NT2/D1 (cell line): ENCODE measurements around the gene KCP.

Experiments
- DNase-seq: peaks from one replicate; pipeline ENCODE4 v3.0.0-alpha.2; 2011; ENCODE audit warnings: low read depth, low spot score
- H3K27me3 ChIP-seq: 2 replicates; pipeline ENCODE4 v1.6.0; 2011; ENCODE audit warnings: mild to moderate bottlenecking; ENCODE audit not compliant: insufficient read length, insufficient read depth
- H3K36me3 ChIP-seq: 2 replicates; pipeline ENCODE4 v1.6.1; 2011; ENCODE audit warnings: mild to moderate bottlenecking, low read length, mixed read lengths; ENCODE audit not compliant: insufficient read depth, insufficient read length
- H3K4me1 ChIP-seq: 2 replicates; pipeline ENCODE4 v1.5.1; 2011; ENCODE audit not compliant: insufficient read depth, insufficient read length
- H3K4me3 ChIP-seq: 2 replicates; pipeline ENCODE4 v1.5.1; 2011; ENCODE audit warnings: low read depth; ENCODE audit not compliant: insufficient read length
- H3K9ac ChIP-seq: 2 replicates; pipeline ENCODE4 v1.6.0; 2011; ENCODE audit warnings: low read depth; ENCODE audit not compliant: insufficient read length
- H3K9me3 ChIP-seq: 2 replicates; pipeline ENCODE4 v1.5.1; 2011; ENCODE audit warnings: mild to moderate bottlenecking, low read length; ENCODE audit not compliant: insufficient read depth
- SUZ12 ChIP-seq: IDR thresholded peaks from 2 replicates; pipeline ENCODE4 v1.6.1; 2011; ENCODE audit not compliant: insufficient read length, insufficient read depth; ENCODE audit errors: extremely low read depth
- YY1 ChIP-seq: IDR thresholded peaks from 2 replicates; pipeline ENCODE4 v1.6.1; 2011; ENCODE audit not compliant: insufficient read length, insufficient read depth
- ZNF274 ChIP-seq: IDR thresholded peaks from 2 replicates; pipeline ENCODE4 v1.6.1; 2011; ENCODE audit warnings: mild to moderate bottlenecking, low read depth, low read length

KCP gene

DNA sequence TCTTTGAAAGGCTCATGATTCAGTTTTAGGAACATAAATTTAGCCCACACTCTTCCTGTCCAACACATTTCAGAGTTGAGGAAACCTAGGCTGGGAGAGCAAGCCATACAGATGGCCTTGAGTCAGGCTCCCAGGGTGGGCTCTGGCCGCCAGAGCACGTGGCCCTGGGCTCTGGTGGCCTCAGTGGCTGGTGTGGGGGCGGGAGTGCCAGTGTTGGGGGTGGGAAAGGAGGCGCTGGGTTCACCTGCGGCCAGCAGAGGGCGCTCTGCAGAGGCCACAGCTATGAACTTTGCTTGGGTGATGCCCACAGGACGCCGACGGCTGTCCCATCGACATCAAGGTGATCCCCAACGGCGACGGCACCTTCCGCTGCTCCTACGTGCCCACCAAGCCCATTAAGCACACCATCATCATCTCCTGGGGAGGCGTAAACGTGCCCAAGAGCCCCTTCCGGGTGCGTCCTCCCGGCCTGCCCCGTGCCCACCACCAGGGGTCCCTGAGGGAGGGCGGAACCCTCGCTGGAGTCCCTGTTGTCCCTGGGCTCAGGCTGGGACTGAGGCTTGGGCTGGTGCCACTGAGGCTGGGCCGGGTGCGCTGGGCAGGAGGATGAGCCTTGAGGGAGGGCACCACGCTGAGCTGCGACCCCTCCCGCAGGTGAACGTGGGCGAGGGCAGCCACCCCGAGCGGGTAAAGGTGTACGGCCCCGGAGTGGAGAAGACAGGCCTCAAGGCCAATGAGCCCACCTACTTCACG, 68.4 kb downstream of the KCP start:
- peaks cover 100% of the 10 kb centered on the region for H3K36me3 ChIP-seq
- no peaks in the 10 kb centered on the region for H3K27me3 ChIP-seq
- no peaks in the 10 kb centered on the region for H3K4me1 ChIP-seq
- TF ChIP-seq ZNF274 (no peak), SUZ12 (no peak), YY1 (no peak)
- no peaks in the 10 kb centered on the region for H3K9me3 ChIP-seq
- no peak overlapping the region for H3K9ac ChIP-seq
- no peak overlapping the region for H3K4me3 ChIP-seq
- DNase-seq: no peak

DNA sequence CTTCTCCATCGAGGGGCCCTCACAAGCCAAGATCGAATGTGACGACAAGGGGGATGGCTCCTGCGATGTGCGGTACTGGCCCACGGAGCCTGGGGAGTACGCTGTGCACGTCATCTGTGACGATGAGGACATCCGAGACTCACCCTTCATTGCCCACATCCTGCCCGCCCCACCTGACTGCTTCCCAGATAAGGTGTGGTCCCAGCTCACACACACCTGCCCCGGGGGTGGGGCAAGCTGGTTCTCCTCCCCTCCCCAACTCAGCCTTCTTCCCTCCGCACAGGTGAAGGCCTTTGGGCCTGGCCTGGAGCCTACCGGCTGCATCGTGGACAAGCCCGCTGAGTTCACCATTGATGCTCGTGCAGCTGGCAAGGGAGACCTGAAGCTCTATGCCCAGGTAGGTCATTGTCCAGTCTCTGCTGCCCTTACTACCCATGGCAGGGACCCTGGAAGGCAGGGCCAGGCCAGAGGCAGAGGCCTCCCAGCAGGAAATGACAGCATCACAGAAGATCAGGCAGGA, 69.3 kb downstream of the KCP start:
- no peaks in the 10 kb centered on the region for H3K4me1 ChIP-seq
- DNase-seq: no peak
- H3K9me3 ChIP-seq: no peaks in the 10 kb centered on the region
- no peak overlapping the region for H3K4me3 ChIP-seq
- H3K9ac ChIP-seq: no peak overlapping the region
- TF ChIP-seq YY1 (no peak), SUZ12 (no peak), ZNF274 (no peak)
- no peaks in the 10 kb centered on the region for H3K27me3 ChIP-seq
- peaks cover 100% of the 10 kb centered on the region for H3K36me3 ChIP-seq

- H3K27me3 ChIP-seq: no peaks in the 10 kb centered on the region
- H3K4me1 ChIP-seq: no peaks in the 10 kb centered on the region
- TF ChIP-seq ZNF274 (no peak), SUZ12 (no peak), YY1 (no peak)
- no peak for DNase-seq
- no peak overlapping the region for H3K4me3 ChIP-seq
- H3K9ac ChIP-seq: no peak overlapping the region
- H3K9me3 ChIP-seq: no peaks in the 10 kb centered on the region
- peaks cover 100% of the 10 kb centered on the region for H3K36me3 ChIP-seq
These were observed 70.0 kb downstream of the KCP start for GRCh38 chr7:128840326-128841170.

GRCh38 chr7:128839751-128840177, 70.7 kb downstream of the KCP start:
- Histone ChIP-seq H3K4me3 (no peak overlapping the region), H3K36me3 (peaks cover 100% of the 10 kb centered on the region), H3K27me3 (no peaks in the 10 kb centered on the region), H3K9me3 (no peaks in the 10 kb centered on the region), H3K4me1 (no peaks in the 10 kb centered on the region), H3K9ac (no peak overlapping the region)
- no peak for DNase-seq
- TF ChIP-seq SUZ12 (no peak), YY1 (no peak), ZNF274 (no peak)

GRCh38 chr7:128838981-128839731, 71.4 kb downstream of the KCP start:
- no peaks in the 10 kb centered on the region for H3K27me3 ChIP-seq
- H3K9me3 ChIP-seq: no peaks in the 10 kb centered on the region
- DNase-seq: no peak
- no peaks in the 10 kb centered on the region for H3K4me1 ChIP-seq
- H3K4me3 ChIP-seq: no peak overlapping the region
- peaks cover 99% of the 10 kb centered on the region for H3K36me3 ChIP-seq
- TF ChIP-seq ZNF274 (no peak), YY1 (no peak), SUZ12 (no peak)
- no peak overlapping the region for H3K9ac ChIP-seq

- peaks cover 2% of the 10 kb centered on the region for H3K4me1 ChIP-seq
- no peak for TF ChIP-seq SUZ12
- no peak for TF ChIP-seq ZNF274
- no peak for TF ChIP-seq YY1
- DNase-seq: no peak
- H3K9ac ChIP-seq: no peak overlapping the region
- no peaks in the 10 kb centered on the region for H3K9me3 ChIP-seq
- no peaks in the 10 kb centered on the region for H3K27me3 ChIP-seq
- peaks cover 94% of the 10 kb centered on the region for H3K36me3 ChIP-seq
- no peak overlapping the region for H3K4me3 ChIP-seq
These were observed 72.3 kb downstream of the KCP start for GRCh38 chr7:128838109-128838779.
